Panc1 (cell line): ENCODE results near the gene TNFAIP8L3. TPM values are rescaled to one million over a fixed set of nuclear protein-coding genes. Genes with fewer than 3 reads are reported as not detected.

Source experiments
- ATAC-seq: fragments of 200-7000 bp; cut with Tn5 transposase; 2 replicates; pipeline ENCODE4 v1.9.1; 2020; ENCODE audit warnings: mild to moderate bottlenecking, moderate library complexity
- BruUV-seq: library from RNA; stranded (reverse); fragments of 400-500 nt; replicated peaks from 2 replicates; lab custom pipeline; 2021; lab: Mats Ljungman, UMichigan
- CTCF ChIA-PET: fragments of 300-600 bp; sonication (Branson Sonifier 250); formaldehyde crosslinking; loops from one replicate; lab custom pipeline; 2022; ENCODE audit warnings: antibody characterized with exemption; lab: Charles Lee
- POLR2A ChIA-PET: fragments of 300-600 bp; sonication (Branson Sonifier 250); formaldehyde crosslinking; loops from one replicate; lab custom pipeline; 2022; ENCODE audit warnings: antibody characterized with exemption; lab: Charles Lee
- DNase-seq: peaks from one replicate; pipeline ENCODE4 v3.0.0-alpha.2; 2010; ENCODE audit warnings: low read depth, low spot score
- H3K27ac ChIP-seq: 2 replicates; pipeline ENCODE4 v1.5.1; 2011; ENCODE audit warnings: mild to moderate bottlenecking, low read length, inconsistent platforms
- H3K27me3 ChIP-seq: fragments of 200-500 bp; sonication (Bioruptor generic); 2 replicates; pipeline ENCODE4 v1.6.0; 2014; ENCODE audit warnings: low read length, inconsistent platforms; ENCODE audit not compliant: control insufficient read depth, insufficient read depth
- H3K36me3 ChIP-seq: fragments of 200-500 bp; sonication (Bioruptor generic); 2 replicates; pipeline ENCODE4 v1.5.1; 2014; ENCODE audit warnings: inconsistent platforms, mild to moderate bottlenecking, low read length, moderate library complexity; ENCODE audit not compliant: control insufficient read depth, insufficient read depth
- H3K4me1 ChIP-seq: 2 replicates; pipeline ENCODE4 v1.5.1; 2011; ENCODE audit warnings: inconsistent platforms, mild to moderate bottlenecking, low read length, moderate library complexity; ENCODE audit not compliant: control insufficient read depth, insufficient read depth
- H3K4me3 ChIP-seq, 2 experiments: 2 replicates each; pipeline ENCODE4 v1.5.1; 2011 to 2012; ENCODE audit warnings: low read depth in 2 of 2, low read length in 2 of 2, mild to moderate bottlenecking in 2 of 2, inconsistent platforms in 1 of 2, moderate library complexity in 1 of 2
- H3K9me3 ChIP-seq: fragments of 200-500 bp; sonication (Bioruptor generic); 2 replicates; pipeline ENCODE4 v1.5.1; 2014; ENCODE audit warnings: low read depth, mild to moderate bottlenecking, inconsistent platforms, low read length, moderate library complexity; ENCODE audit not compliant: control insufficient read depth, insufficient read depth
- POLR2AphosphoS5 ChIP-seq: IDR thresholded peaks from 2 replicates; pipeline ENCODE4 v1.6.1; 2012; ENCODE audit warnings: mild to moderate bottlenecking, low read depth, low read length, moderate library complexity
- SIN3A ChIP-seq: IDR thresholded peaks from 2 replicates; pipeline ENCODE4 v1.6.1; 2012; ENCODE audit warnings: low read depth, mild to moderate bottlenecking, low read length, moderate library complexity, borderline replicate concordance; ENCODE audit not compliant: insufficient read depth
- TCF7L2 ChIP-seq: IDR thresholded peaks from 2 replicates; pipeline ENCODE4 v1.6.1; 2011; ENCODE audit warnings: mild to moderate bottlenecking, low read depth, low read length, inconsistent platforms
- in situ Hi-C: cut with HindIII; loops from 2 replicates; pipeline ENCODE4 v1.10.0; 2016; ENCODE audit warnings: low sequenced_read_pairs, low pct_unique_long_range_greater_than_20kb
- intact Hi-C: fragments of 100-400 bp; cut with micrococcal nuclease; formaldehyde crosslinking; loops from one replicate; pipeline ENCODE4 v1.10.0; 2022; ENCODE audit not compliant: unreplicated experiment
- total RNA-seq: library from RNA; stranded (reverse); gene quantifications from one replicate; pipeline ENCODE4 v1.2.1, GENCODE V29; 2021; ENCODE audit not compliant: unreplicated experiment
- TF ChIP-seq, protein P1 (sequence below), 2 experiments: IDR thresholded peaks; 2 replicates each; pipeline ENCODE4 v1.6.1; 2011 to 2012; ENCODE audit warnings: low read depth in 2 of 2, control low read depth in 1 of 2, low read length in 1 of 2, mild to moderate bottlenecking in 1 of 2, moderate library complexity in 1 of 2; ENCODE audit not compliant: insufficient read depth in 1 of 2
- TF ChIP-seq, protein P2 (sequence below): fragments of 450-650 bp; IDR thresholded peaks from 2 replicates; pipeline ENCODE4 v1.5.1; 2017; ENCODE audit warnings: mild to moderate bottlenecking

The TNFAIP8L3 gene
- total RNA-seq, 1 experiment from 2014 or later: 1.0 TPM

DNA sequence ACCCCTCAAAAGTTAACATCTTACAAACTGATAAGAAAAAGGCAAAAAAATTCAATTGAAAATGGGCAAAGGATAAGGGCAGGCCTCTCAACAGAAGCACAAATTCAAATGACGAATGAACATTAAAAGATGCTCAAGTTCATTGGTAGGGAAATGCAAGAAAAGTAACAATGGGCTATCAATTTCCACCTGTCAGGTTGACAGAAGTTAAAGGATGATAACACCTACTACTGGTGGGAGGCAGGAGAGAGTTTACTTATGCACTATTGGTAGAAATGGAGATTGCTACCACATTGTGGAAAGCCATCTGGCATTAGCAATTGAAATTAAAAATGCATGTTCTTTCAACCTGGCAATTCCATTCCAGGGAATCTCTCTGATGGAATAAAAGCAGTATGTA is 35.6 kb upstream of the TNFAIP8L3 start:
- CTCF ChIA-PET: no interaction called here
- Histone ChIP-seq H3K4me3 (no peak overlapping the region), H3K36me3 (no peaks in the 10 kb centered on the region), H3K27ac (no peak overlapping the region), H3K9me3 (no peaks in the 10 kb centered on the region), H3K27me3 (no peaks in the 10 kb centered on the region), H3K4me1 (no peaks in the 10 kb centered on the region)
- ATAC-seq: no peak
- no peak for DNase-seq
- BruUV-seq: no TSS peak
- POLR2A ChIA-PET: no interaction called here
- TF ChIP-seq, protein P1, sequence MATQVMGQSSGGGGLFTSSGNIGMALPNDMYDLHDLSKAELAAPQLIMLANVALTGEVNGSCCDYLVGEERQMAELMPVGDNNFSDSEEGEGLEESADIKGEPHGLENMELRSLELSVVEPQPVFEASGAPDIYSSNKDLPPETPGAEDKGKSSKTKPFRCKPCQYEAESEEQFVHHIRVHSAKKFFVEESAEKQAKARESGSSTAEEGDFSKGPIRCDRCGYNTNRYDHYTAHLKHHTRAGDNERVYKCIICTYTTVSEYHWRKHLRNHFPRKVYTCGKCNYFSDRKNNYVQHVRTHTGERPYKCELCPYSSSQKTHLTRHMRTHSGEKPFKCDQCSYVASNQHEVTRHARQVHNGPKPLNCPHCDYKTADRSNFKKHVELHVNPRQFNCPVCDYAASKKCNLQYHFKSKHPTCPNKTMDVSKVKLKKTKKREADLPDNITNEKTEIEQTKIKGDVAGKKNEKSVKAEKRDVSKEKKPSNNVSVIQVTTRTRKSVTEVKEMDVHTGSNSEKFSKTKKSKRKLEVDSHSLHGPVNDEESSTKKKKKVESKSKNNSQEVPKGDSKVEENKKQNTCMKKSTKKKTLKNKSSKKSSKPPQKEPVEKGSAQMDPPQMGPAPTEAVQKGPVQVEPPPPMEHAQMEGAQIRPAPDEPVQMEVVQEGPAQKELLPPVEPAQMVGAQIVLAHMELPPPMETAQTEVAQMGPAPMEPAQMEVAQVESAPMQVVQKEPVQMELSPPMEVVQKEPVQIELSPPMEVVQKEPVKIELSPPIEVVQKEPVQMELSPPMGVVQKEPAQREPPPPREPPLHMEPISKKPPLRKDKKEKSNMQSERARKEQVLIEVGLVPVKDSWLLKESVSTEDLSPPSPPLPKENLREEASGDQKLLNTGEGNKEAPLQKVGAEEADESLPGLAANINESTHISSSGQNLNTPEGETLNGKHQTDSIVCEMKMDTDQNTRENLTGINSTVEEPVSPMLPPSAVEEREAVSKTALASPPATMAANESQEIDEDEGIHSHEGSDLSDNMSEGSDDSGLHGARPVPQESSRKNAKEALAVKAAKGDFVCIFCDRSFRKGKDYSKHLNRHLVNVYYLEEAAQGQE (IDR thresholded peaks at IDR 0.05; ENCODE audit: insufficient read depth in 1 of 2, low read depth in 2 of 2, low read length in 1 of 2): no peak
- TF ChIP-seq POLR2AphosphoS5 (no peak), SIN3A (no peak), TCF7L2 (no peak)
- TF ChIP-seq, protein P2, sequence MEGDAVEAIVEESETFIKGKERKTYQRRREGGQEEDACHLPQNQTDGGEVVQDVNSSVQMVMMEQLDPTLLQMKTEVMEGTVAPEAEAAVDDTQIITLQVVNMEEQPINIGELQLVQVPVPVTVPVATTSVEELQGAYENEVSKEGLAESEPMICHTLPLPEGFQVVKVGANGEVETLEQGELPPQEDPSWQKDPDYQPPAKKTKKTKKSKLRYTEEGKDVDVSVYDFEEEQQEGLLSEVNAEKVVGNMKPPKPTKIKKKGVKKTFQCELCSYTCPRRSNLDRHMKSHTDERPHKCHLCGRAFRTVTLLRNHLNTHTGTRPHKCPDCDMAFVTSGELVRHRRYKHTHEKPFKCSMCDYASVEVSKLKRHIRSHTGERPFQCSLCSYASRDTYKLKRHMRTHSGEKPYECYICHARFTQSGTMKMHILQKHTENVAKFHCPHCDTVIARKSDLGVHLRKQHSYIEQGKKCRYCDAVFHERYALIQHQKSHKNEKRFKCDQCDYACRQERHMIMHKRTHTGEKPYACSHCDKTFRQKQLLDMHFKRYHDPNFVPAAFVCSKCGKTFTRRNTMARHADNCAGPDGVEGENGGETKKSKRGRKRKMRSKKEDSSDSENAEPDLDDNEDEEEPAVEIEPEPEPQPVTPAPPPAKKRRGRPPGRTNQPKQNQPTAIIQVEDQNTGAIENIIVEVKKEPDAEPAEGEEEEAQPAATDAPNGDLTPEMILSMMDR: no peak
- intact Hi-C loops: no loop called here
- in situ Hi-C loops: no loop called here

DNA sequence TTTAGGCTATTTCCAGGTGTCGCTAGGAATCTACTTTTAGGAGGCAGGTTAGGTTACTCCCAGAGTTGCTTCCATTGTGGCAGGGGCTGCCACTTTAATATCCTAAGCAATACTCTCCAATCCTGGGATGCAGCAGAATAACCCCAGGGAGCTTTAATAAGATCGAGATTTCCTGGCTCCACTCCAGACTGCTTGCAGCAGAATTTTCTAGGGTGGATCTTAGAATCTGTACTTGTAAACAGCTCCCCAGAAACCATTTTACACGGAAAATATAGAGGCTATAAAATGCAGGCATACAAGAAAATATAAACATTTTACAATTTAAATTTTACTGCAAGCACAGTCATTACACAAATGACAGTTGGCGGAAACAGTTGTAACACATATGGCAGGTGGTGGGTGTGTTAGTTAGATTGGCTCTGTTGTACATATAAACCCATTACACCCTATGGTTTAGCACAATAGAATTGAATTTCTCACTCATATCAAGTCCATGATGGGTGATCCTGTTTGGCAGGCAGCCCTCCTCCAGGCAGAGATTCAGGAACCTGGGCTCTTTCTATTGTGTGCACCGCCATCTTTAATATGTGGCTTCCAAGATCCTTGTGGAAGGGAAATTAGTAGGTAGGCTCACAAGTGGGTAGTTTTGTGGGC is 35.0 kb upstream of the TNFAIP8L3 start:
- ChIA-PET CTCF (no interaction called here), POLR2A (no interaction called here)
- no TSS peak for BruUV-seq
- H3K9me3 ChIP-seq: no peaks in the 10 kb centered on the region
- no peak overlapping the region for H3K4me3 ChIP-seq
- intact Hi-C loops: no loop called here
- H3K4me1 ChIP-seq: no peaks in the 10 kb centered on the region
- in situ Hi-C loops: no loop called here
- TF ChIP-seq TCF7L2 (no peak), SIN3A (no peak), POLR2AphosphoS5 (no peak)
- TF ChIP-seq, protein P2: no peak
- TF ChIP-seq, protein P1 (IDR thresholded peaks at IDR 0.05; ENCODE audit: insufficient read depth in 1 of 2, low read depth in 2 of 2, low read length in 1 of 2): no peak
- no peak for DNase-seq
- H3K36me3 ChIP-seq: no peaks in the 10 kb centered on the region
- H3K27me3 ChIP-seq: no peaks in the 10 kb centered on the region
- H3K27ac ChIP-seq: no peak overlapping the region
- no peak for ATAC-seq
